Left lung (tissue), 10 donors: ENCODE data around the gene BRINP3. TPM values are rescaled to one million over a fixed set of nuclear protein-coding genes. Genes with fewer than 3 reads are reported as not detected.

ENCODE experiments used
- ATAC-seq: fragments of 200-7000 bp; cut with Tn5 transposase; one replicate; pipeline ENCODE4 v1.9.1; 2020; ENCODE audit warnings: moderate library complexity
- DNase-seq, 4 donors: peaks; one replicate each; pipeline ENCODE4 v3.0.0-alpha.2; 2013 to 2020
- H3K27ac ChIP-seq, 2 donors: fragments of 200-600 bp; sonication (generic) in 1 of 2; one replicate each; pipeline versions ENCODE4 v1.5.0 to v1.8.0; 2020 to 2021
- H3K27me3 ChIP-seq, 2 donors: fragments of 200-600 bp; sonication (generic) in 1 of 2; one replicate each; pipeline versions ENCODE4 v1.5.0 to v1.8.0; 2020 to 2021
- H3K36me3 ChIP-seq, 2 donors: fragments of 200-600 bp; sonication (generic) in 1 of 2; one replicate each; pipeline versions ENCODE4 v1.5.0 to v1.8.0; 2020 to 2021
- H3K4me1 ChIP-seq, 2 donors: fragments of 200-600 bp; one replicate each; pipeline ENCODE4 v1.8.0; 2021
- H3K4me3 ChIP-seq, 2 donors: fragments of 200-600 bp; sonication (generic) in 1 of 2; one replicate each; pipeline versions ENCODE4 v1.5.0 to v1.8.0; 2020 to 2021; ENCODE audit warnings: mild to moderate bottlenecking in 1 of 2
- H3K9me3 ChIP-seq, 2 donors: fragments of 200-600 bp; sonication (generic) in 1 of 2; one replicate each; pipeline versions ENCODE4 v1.5.0 to v1.8.0; 2020 to 2021
- intact Hi-C, 2 donors: fragments of 100-400 bp; cut with DNase I; formaldehyde crosslinking; loops; one replicate each; pipeline versions ENCODE4 v1.11.2 to v1.14.2; 2022
- polyA plus RNA-seq, 6 donors: library from polyadenylated mRNA; unstranded; fragments of 120-200 nt; gene quantifications; one replicate each; pipeline ENCODE4 v1.2.1, GENCODE V29; 2013; ENCODE audit not compliant: insufficient read length in 6 of 6
- total RNA-seq, 2 donors: library from RNA; stranded (reverse); fragmentation: NEBNext Ultra II Directional; extraction: Animal tissue kit (Norgen Biotek cat#: 25700); gene quantifications; one replicate each; pipeline ENCODE4 v1.2.1, GENCODE V29; 2021
- TF ChIP-seq, protein P1 (sequence below), 2 donors: fragments of 200-600 bp; sonication (generic) in 1 of 2; IDR thresholded peaks; one replicate each; pipeline versions ENCODE4 v1.5.0 to v1.8.0; 2021; ENCODE audit warnings: antibody characterized with exemption in 2 of 2
- donor health status: DM: no; HTN: yes; CAD: no.
- donor health status: DM: no; HTN: no; CAD: no.

BRINP3 gene
- total and polyA plus RNA-seq, 8 donors, result 0.47 to 18.1 (median 10.5) TPM

DNA sequence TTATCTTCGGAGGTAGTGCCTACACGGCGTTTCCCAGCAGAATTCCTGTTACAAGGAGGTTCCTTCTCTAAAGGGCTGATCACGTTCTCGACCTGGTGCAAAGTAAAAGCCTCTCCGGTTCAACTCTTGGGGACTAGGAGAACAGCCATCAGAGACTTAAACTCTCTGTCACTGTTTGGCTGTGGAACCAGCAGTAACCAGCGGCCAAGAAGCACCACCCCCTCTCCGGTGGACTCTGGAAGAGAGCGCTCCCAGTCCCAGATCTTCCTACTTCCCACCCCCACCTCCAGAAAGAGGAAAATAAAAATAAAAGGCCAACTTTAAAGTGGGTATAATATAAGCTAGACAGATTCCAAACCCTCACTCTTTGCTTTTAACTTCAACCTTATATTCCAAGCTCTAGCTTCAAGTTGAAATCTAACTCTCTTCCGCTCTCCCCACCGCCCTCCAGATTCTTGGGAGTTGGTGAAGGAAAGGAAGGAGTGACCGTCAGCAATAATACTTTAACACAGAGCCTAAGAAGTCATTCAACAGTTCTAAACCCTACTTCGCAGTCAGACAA lies 2.9 kb downstream of the BRINP3 start:
- ATAC-seq (peak; percentile 17), DNase-seq (peak in 1 of 4 donors; percentile 42)
- H3K27ac ChIP-seq, result no peak overlapping the region
- no peaks in the 10 kb centered on the region for H3K36me3 ChIP-seq
- peaks cover 17 to 54% of the 10 kb centered on the region in 2 donors for H3K27me3 ChIP-seq
- TF ChIP-seq, protein P1, sequence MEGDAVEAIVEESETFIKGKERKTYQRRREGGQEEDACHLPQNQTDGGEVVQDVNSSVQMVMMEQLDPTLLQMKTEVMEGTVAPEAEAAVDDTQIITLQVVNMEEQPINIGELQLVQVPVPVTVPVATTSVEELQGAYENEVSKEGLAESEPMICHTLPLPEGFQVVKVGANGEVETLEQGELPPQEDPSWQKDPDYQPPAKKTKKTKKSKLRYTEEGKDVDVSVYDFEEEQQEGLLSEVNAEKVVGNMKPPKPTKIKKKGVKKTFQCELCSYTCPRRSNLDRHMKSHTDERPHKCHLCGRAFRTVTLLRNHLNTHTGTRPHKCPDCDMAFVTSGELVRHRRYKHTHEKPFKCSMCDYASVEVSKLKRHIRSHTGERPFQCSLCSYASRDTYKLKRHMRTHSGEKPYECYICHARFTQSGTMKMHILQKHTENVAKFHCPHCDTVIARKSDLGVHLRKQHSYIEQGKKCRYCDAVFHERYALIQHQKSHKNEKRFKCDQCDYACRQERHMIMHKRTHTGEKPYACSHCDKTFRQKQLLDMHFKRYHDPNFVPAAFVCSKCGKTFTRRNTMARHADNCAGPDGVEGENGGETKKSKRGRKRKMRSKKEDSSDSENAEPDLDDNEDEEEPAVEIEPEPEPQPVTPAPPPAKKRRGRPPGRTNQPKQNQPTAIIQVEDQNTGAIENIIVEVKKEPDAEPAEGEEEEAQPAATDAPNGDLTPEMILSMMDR (IDR thresholded peaks at IDR 0.05), result no peak
- intact Hi-C loops, result no loop called here
- no peaks in the 10 kb centered on the region for H3K4me1 ChIP-seq
- H3K9me3 ChIP-seq, result no peaks in the 10 kb centered on the region
- H3K4me3 ChIP-seq, result no peak overlapping the region

- intact Hi-C loops, result no loop called here
Measured at GRCh38 chr1:190474010-190474409, 3.7 kb downstream of the BRINP3 start.

GRCh38 chr1:190472494-190472893 lies 5.2 kb downstream of the BRINP3 start:
- Histone ChIP-seq H3K9me3 (no peaks in the 10 kb centered on the region), H3K27me3 (peaks cover 17 to 33% of the 10 kb centered on the region in 2 donors), H3K36me3 (no peaks in the 10 kb centered on the region), H3K4me1 (no peaks in the 10 kb centered on the region), H3K4me3 (no peak overlapping the region), H3K27ac (no peak overlapping the region)
- intact Hi-C loops, result no loop called here
- TF ChIP-seq, protein P1 (IDR thresholded peaks at IDR 0.05), result no peak
- DNase-seq (no peak), ATAC-seq (no peak)

More at GRCh38 chr1:190474010-190474409, 3.7 kb downstream of the BRINP3 start:
- H3K27ac ChIP-seq, result no peak overlapping the region
- no peak for ATAC-seq
- no peaks in the 10 kb centered on the region for H3K9me3 ChIP-seq
- no peak overlapping the region for H3K4me3 ChIP-seq
- H3K27me3 ChIP-seq, result peaks cover 17 to 48% of the 10 kb centered on the region in 2 donors
- TF ChIP-seq, protein P1 (IDR thresholded peaks at IDR 0.05), result no peak
- H3K36me3 ChIP-seq, result no peaks in the 10 kb centered on the region
- no peak for DNase-seq
- no peaks in the 10 kb centered on the region for H3K4me1 ChIP-seq

- H3K4me1 ChIP-seq, result no peaks in the 10 kb centered on the region
- no peak for DNase-seq
- no peak overlapping the region for H3K4me3 ChIP-seq
- ATAC-seq, result no peak
- intact Hi-C loops, result no loop called here
- TF ChIP-seq, protein P1 (IDR thresholded peaks at IDR 0.05), result no peak
- no peak overlapping the region for H3K27ac ChIP-seq
- H3K9me3 ChIP-seq, result no peaks in the 10 kb centered on the region
- no peaks in the 10 kb centered on the region for H3K36me3 ChIP-seq
- H3K27me3 ChIP-seq, result peaks cover 17 to 28% of the 10 kb centered on the region in 2 donors
Measured at GRCh38 chr1:190472042-190472441, 5.6 kb downstream of the BRINP3 start.

- Histone ChIP-seq H3K36me3 (no peaks in the 10 kb centered on the region), H3K4me1 (no peaks in the 10 kb centered on the region), H3K27ac (no peak overlapping the region), H3K9me3 (no peaks in the 10 kb centered on the region), H3K27me3 (no peaks in the 10 kb centered on the region), H3K4me3 (no peak overlapping the region)
- no peak for DNase-seq
- ATAC-seq, result no peak
- TF ChIP-seq, protein P1 (IDR thresholded peaks at IDR 0.05), result no peak
- intact Hi-C loops, result no loop called here
Measured at GRCh38 chr1:190464690-190465089, 13.0 kb downstream of the BRINP3 start.
